NCI-H1930 (cell line): Measurements from ENCODE around the gene PIK3AP1.
"Not testable (repeated sequence)": the region's sequence is repeated elsewhere in the genome, so short reads cannot be mapped to it uniquely, and the experiment has no call there.

Experiments
- DNase-seq, 2 experiments: peaks; one replicate each; lab custom pipeline; 2025; lab: John Stamatoyannopoulos, UW

The PIK3AP1 gene

GRCh38 chr10:96724621-96725020, 4.3 kb upstream of the PIK3AP1 start:
- DNase-seq = no peak

GRCh38 chr10:96721207-96721572, 876 bp upstream of the PIK3AP1 start:
- DNase-seq = no peak

- DNase-seq = peak; percentile 29 to 53
Observed at GRCh38 chr10:96719850-96720421, 378 bp downstream of the PIK3AP1 start.

- no peak for DNase-seq
Observed at GRCh38 chr10:96719200-96719599, 1.1 kb downstream of the PIK3AP1 start.

- DNase-seq = no peak
Observed at GRCh38 chr10:96718304-96718990, 1.9 kb downstream of the PIK3AP1 start.

GRCh38 chr10:96716390-96716789, 3.9 kb downstream of the PIK3AP1 start:
- no peak for DNase-seq

GRCh38 chr10:96714746-96715255, 5.5 kb downstream of the PIK3AP1 start:
- no peak for DNase-seq

GRCh38 chr10:96714031-96714590, 6.2 kb downstream of the PIK3AP1 start:
- DNase-seq = no peak

- DNase-seq = no peak
Observed at GRCh38 chr10:96712662-96713271, 7.5 kb downstream of the PIK3AP1 start.

- no peak for DNase-seq
Observed at GRCh38 chr10:96711048-96711728, 9.1 kb downstream of the PIK3AP1 start.

GRCh38 chr10:96709525-96709924, 10.8 kb downstream of the PIK3AP1 start:
- no peak for DNase-seq

- DNase-seq = no peak
Observed at GRCh38 chr10:96708996-96709395, 11.3 kb downstream of the PIK3AP1 start.

GRCh38 chr10:96708456-96708855, 11.9 kb downstream of the PIK3AP1 start:
- DNase-seq = no peak

- no peak for DNase-seq
Observed at GRCh38 chr10:96706331-96706853, 13.9 kb downstream of the PIK3AP1 start.

GRCh38 chr10:96705134-96705533, 15.2 kb downstream of the PIK3AP1 start:
- DNase-seq = no peak

- no peak for DNase-seq
Observed at GRCh38 chr10:96704563-96704962, 15.8 kb downstream of the PIK3AP1 start.

- no peak for DNase-seq
Observed at GRCh38 chr10:96703358-96703757, 17.0 kb downstream of the PIK3AP1 start.

- no peak for DNase-seq
Observed at GRCh38 chr10:96701265-96701664, 19.0 kb downstream of the PIK3AP1 start.

GRCh38 chr10:96700374-96701099, 19.8 kb downstream of the PIK3AP1 start:
- no peak for DNase-seq

- no peak for DNase-seq
Observed at GRCh38 chr10:96699613-96700012, 20.7 kb downstream of the PIK3AP1 start.

GRCh38 chr10:96698305-96698704, 22.0 kb downstream of the PIK3AP1 start:
- not testable (repeated sequence) for DNase-seq
